OCI-LY1 (cell line): Measurements from ENCODE around the gene PSMD7.

Experiments used
- EZH2 ChIP-seq: fragments of 200-600 bp; sonication (generic), shearing (Covaris generic); IDR thresholded peaks from 2 replicates; pipeline ENCODE4 v1.8.0; 2017; ENCODE audit warnings: borderline replicate concordance, mixed run types, mild to moderate bottlenecking, antibody characterized with exemption, low read length, moderate library complexity, mixed read lengths
- TF ChIP-seq, protein P1 (sequence below): fragments of 200-600 bp; sonication (generic), shearing (Covaris generic); IDR thresholded peaks from 2 replicates; pipeline ENCODE4 v1.5.1; 2017; ENCODE audit warnings: mild to moderate bottlenecking, antibody characterized with exemption, low read length, moderate library complexity, mixed read lengths

DNA sequence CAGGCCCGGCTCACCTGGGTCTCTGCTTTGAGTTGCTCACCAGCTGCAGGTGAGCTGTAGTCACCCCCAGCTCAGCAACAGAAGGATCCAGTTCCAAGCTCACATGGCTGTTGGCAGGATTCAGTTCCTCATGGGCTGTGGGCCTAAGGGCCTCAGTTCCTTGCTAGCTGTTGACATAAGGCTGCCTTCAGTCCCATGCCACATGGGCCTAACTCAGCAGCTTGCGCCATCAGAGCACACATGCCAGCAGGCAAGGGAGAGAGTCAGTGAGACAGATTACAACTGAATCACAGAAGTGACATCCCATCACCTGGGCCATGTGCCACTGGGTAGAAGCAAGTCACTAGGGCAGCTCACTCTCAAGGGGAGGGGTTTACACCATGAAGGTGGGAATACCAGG, 24.7 kb downstream of the PSMD7 start:
- TF ChIP-seq, protein P1, sequence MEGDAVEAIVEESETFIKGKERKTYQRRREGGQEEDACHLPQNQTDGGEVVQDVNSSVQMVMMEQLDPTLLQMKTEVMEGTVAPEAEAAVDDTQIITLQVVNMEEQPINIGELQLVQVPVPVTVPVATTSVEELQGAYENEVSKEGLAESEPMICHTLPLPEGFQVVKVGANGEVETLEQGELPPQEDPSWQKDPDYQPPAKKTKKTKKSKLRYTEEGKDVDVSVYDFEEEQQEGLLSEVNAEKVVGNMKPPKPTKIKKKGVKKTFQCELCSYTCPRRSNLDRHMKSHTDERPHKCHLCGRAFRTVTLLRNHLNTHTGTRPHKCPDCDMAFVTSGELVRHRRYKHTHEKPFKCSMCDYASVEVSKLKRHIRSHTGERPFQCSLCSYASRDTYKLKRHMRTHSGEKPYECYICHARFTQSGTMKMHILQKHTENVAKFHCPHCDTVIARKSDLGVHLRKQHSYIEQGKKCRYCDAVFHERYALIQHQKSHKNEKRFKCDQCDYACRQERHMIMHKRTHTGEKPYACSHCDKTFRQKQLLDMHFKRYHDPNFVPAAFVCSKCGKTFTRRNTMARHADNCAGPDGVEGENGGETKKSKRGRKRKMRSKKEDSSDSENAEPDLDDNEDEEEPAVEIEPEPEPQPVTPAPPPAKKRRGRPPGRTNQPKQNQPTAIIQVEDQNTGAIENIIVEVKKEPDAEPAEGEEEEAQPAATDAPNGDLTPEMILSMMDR = no peak
- no peak for TF ChIP-seq EZH2
